ENCODE data around the gene L1CAM. TPM values are rescaled to one million over a fixed set of nuclear protein-coding genes. Genes with fewer than 3 reads are reported as not detected.

The L1CAM gene
- total and polyA plus RNA-seq, 2 donors (not counting 1 experiment from before 2014, with no cell fraction given), result 9.4 to 19.9 TPM

GRCh38 chrX:153935326-153935851 is 49.4 kb upstream of the L1CAM start:
- WGBS (ENCODE audit: insufficient coverage), result 39% methylated on average over 19 of the region's 32 CpGs
- no peak overlapping the region for H2AFZ ChIP-seq (ENCODE audit: insufficient read depth, low read depth, low read length, poor library complexity, severe bottlenecking)
- no peaks in the 10 kb centered on the region for H3K9me3 ChIP-seq (ENCODE audit: control extremely low read depth in 1 of 3, control insufficient read depth in 2 of 3, insufficient read depth in 1 of 3, low read length in 2 of 3)
- Mint-ChIP-seq H3K9me3 (ENCODE audit: insufficient read depth) (no peaks in the 10 kb centered on the region), H3K27ac (peak overlapping the region; percentile 59), H3K4me3 (peak overlapping the region; percentile 73), H3K4me1 (peaks cover 12% of the 10 kb centered on the region), H3K27me3 (no peaks in the 10 kb centered on the region)
- ChIA-PET CTCF (interaction anchor here (2.9 to 7.4 kb wide), 2 partner anchors 11 to 12 kb away, joined by 16 to 59 read pairs; partner anchors contain the start of genes ARHGAP4 and RENBP), POLR2A (interaction anchor here (0.8 to 2.0 kb wide), 5 partner anchors 9 to 34 kb away, joined by 3 to 6 read pairs (median 5); partner anchors contain the start of gene RENBP)
- H3K27ac ChIP-seq (ENCODE audit: low read length in 2 of 2), result no peak overlapping the region
- H3K27me3 ChIP-seq (replicated peaks in 1 of 4; ENCODE audit: control extremely low read depth in 1 of 4, control insufficient read depth in 3 of 4, insufficient read depth in 4 of 4, low read length in 3 of 4), result no peaks in the 10 kb centered on the region
- peak overlapping the region in 4 of 5 experiments; percentile 25 to 55 (median 38) for H3K4me3 ChIP-seq (ENCODE audit: control extremely low read depth in 1 of 5, extremely low read depth in 1 of 5, insufficient read depth in 1 of 5, low read depth in 2 of 5, low read length in 4 of 5)
- ATAC-seq (ENCODE audit: low read depth), result no peak
- H3K79me2 ChIP-seq (ENCODE audit: control insufficient read depth, insufficient read depth, low read length), result peaks cover 21% of the 10 kb centered on the region
- intact Hi-C loops (cut with micrococcal nuclease), result loop anchor here (1.0 kb wide), 1 partner anchor 9 kb away; the partner anchor contains the start of gene ARHGAP4
- peaks cover 6 to 15% of the 10 kb centered on the region in 2 donors for H3K4me1 ChIP-seq (ENCODE audit: control insufficient read depth in 2 of 2, insufficient read depth in 2 of 2, low read length in 2 of 2)
- H3K4me2 ChIP-seq (replicated peaks; ENCODE audit: low read depth, low read length, poor library complexity, severe bottlenecking), result peak overlapping the region; percentile 59
- no peaks in the 10 kb centered on the region for H4K20me1 ChIP-seq (ENCODE audit: control insufficient read depth, insufficient read depth, low read length, poor library complexity, severe bottlenecking)
- H3K36me3 ChIP-seq (replicated peaks in 1 of 2; ENCODE audit: control extremely low read depth in 1 of 2, control insufficient read depth in 1 of 2, extremely low read depth in 1 of 2, insufficient read depth in 2 of 2, low read length in 1 of 2), result peaks cover 0 to 18% of the 10 kb centered on the region in 2 experiments
- no peak overlapping the region for H3K9ac ChIP-seq (ENCODE audit: low read length)
- TF ChIP-seq, protein P1, sequence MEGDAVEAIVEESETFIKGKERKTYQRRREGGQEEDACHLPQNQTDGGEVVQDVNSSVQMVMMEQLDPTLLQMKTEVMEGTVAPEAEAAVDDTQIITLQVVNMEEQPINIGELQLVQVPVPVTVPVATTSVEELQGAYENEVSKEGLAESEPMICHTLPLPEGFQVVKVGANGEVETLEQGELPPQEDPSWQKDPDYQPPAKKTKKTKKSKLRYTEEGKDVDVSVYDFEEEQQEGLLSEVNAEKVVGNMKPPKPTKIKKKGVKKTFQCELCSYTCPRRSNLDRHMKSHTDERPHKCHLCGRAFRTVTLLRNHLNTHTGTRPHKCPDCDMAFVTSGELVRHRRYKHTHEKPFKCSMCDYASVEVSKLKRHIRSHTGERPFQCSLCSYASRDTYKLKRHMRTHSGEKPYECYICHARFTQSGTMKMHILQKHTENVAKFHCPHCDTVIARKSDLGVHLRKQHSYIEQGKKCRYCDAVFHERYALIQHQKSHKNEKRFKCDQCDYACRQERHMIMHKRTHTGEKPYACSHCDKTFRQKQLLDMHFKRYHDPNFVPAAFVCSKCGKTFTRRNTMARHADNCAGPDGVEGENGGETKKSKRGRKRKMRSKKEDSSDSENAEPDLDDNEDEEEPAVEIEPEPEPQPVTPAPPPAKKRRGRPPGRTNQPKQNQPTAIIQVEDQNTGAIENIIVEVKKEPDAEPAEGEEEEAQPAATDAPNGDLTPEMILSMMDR (IDR thresholded peaks at IDR 0.05), result no peak
- no peak for TF ChIP-seq EZH2 (IDR thresholded peaks at IDR 0.05; ENCODE audit: borderline replicate concordance, insufficient read depth, low read depth, low read length, poor library complexity, severe bottlenecking)
- no peak for DNase-seq

DNA sequence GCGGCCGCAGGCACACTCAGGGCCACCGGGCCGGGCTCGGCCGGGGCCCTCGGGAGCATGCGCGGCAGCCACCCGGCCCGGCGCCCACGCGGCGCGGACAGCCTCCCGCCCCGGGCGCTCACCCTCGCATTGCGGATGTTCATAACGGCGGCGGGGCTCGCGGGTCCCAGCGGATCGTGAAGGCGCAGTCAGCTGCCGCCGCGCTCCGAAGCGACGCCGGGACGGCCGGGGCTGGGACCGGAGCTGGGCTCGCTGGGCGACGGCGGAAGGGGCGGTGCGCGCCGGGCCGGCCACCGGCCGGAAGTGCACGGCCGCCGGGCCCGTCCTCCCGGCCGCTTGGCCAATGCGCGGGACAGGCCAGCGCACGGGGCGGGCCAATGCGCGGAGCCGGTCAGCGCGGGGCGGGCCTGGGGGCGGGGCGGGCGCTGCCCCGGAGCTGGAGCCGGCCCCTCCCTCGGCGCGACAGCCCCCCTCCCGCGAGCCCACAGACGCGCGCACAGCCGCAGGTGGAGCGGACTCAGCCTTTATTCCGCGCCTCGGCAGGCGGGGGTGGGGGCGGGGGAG is 48.9 kb upstream of the L1CAM start, which contains the start of gene NAA10:
TSS of gene NAA10 (minus strand) at position 276 of the 564 bp plus-strand sequence. CDS start at position 143, 133 bp downstream.
- DNase-seq, result peak; percentile 71
- peaks cover 12% of the 10 kb centered on the region for H3K4me1 Mint-ChIP-seq
- no peaks in the 10 kb centered on the region for H4K20me1 ChIP-seq (ENCODE audit: control insufficient read depth, insufficient read depth, low read length, poor library complexity, severe bottlenecking)
- no peaks in the 10 kb centered on the region for H3K9me3 Mint-ChIP-seq (ENCODE audit: insufficient read depth)
- H3K79me2 ChIP-seq (ENCODE audit: control insufficient read depth, insufficient read depth, low read length), result peaks cover 21% of the 10 kb centered on the region
- H3K9me3 ChIP-seq (ENCODE audit: control extremely low read depth in 1 of 3, control insufficient read depth in 2 of 3, insufficient read depth in 1 of 3, low read length in 2 of 3), result no peaks in the 10 kb centered on the region
- H3K9ac ChIP-seq (ENCODE audit: low read length), result peak within 1 kb of the TSS; percentile 67
- peak within 1 kb of the TSS in 4 of 5 experiments; percentile 37 to 68 (median 56) for H3K4me3 ChIP-seq (ENCODE audit: control extremely low read depth in 1 of 5, extremely low read depth in 1 of 5, insufficient read depth in 1 of 5, low read depth in 2 of 5, low read length in 4 of 5)
- H3K27ac ChIP-seq (ENCODE audit: low read length in 2 of 2), result peak within 1 kb of the TSS in 1 of 2 donors; percentile 61
- peak within 1 kb of the TSS; percentile 81 for H3K27ac Mint-ChIP-seq
- peak; percentile 94 for ATAC-seq (ENCODE audit: low read depth)
- CTCF ChIA-PET, result interaction anchor here (2.9 to 7.4 kb wide), 2 partner anchors 11 to 12 kb away, joined by 16 to 59 read pairs; partner anchors contain the start of genes ARHGAP4 and RENBP
- H3K4me2 ChIP-seq (replicated peaks; ENCODE audit: low read depth, low read length, poor library complexity, severe bottlenecking), result peak within 1 kb of the TSS; percentile 83
- peaks cover 6 to 15% of the 10 kb centered on the region in 2 donors for H3K4me1 ChIP-seq (ENCODE audit: control insufficient read depth in 2 of 2, insufficient read depth in 2 of 2, low read length in 2 of 2)
- no peaks in the 10 kb centered on the region for H3K27me3 Mint-ChIP-seq
- WGBS (ENCODE audit: insufficient coverage), result under 1% methylated on average over 53 of the region's 87 CpGs
- TF ChIP-seq, protein P1 (IDR thresholded peaks at IDR 0.05), result no peak
- no peak for TF ChIP-seq EZH2 (IDR thresholded peaks at IDR 0.05; ENCODE audit: borderline replicate concordance, insufficient read depth, low read depth, low read length, poor library complexity, severe bottlenecking)
- intact Hi-C loops (cut with micrococcal nuclease), result loop anchor here (1.0 kb wide), 1 partner anchor 9 kb away; the partner anchor contains the start of gene ARHGAP4
- peak within 1 kb of the TSS; percentile 90 for H3K4me3 Mint-ChIP-seq
- H2AFZ ChIP-seq (ENCODE audit: insufficient read depth, low read depth, low read length, poor library complexity, severe bottlenecking), result peak within 1 kb of the TSS; percentile 38
- no peaks in the 10 kb centered on the region for H3K27me3 ChIP-seq (replicated peaks in 1 of 4; ENCODE audit: control extremely low read depth in 1 of 4, control insufficient read depth in 3 of 4, insufficient read depth in 4 of 4, low read length in 3 of 4)
- POLR2A ChIA-PET, result interaction anchor here (0.8 to 2.0 kb wide), 4 partner anchors 8 to 12 kb away, joined by 5 to 6 read pairs (median 5); partner anchors contain the start of gene RENBP
- H3K36me3 ChIP-seq (replicated peaks in 1 of 2; ENCODE audit: control extremely low read depth in 1 of 2, control insufficient read depth in 1 of 2, extremely low read depth in 1 of 2, insufficient read depth in 2 of 2, low read length in 1 of 2), result peaks cover 0 to 23% of the 10 kb centered on the region in 2 experiments
